Neural progenitor cell (in vitro differentiated cells): ENCODE measurements around the gene ANKRD2. TPM values are rescaled to one million over a fixed set of nuclear protein-coding genes. Genes with fewer than 3 reads are reported as not detected.

ENCODE experiments used
- DNase-seq: peaks from one replicate; pipeline ENCODE4 v3.0.0-alpha.2; 2016; ENCODE audit warnings: low spot score
- H2AFZ ChIP-seq: fragments of 200-600 bp; sonication (generic); replicated peaks from 2 replicates; pipeline ENCODE4 v1.6.1; 2016; ENCODE audit warnings: antibody characterized with exemption
- H3F3A ChIP-seq: fragments of 200-600 bp; sonication (generic); 2 replicates; pipeline ENCODE4 v1.6.1; 2016; ENCODE audit warnings: antibody characterized with exemption, low read depth
- H3K27ac ChIP-seq: fragments of 200-600 bp; sonication (generic); 2 replicates; pipeline ENCODE4 v1.5.1; 2016; ENCODE audit warnings: mild to moderate bottlenecking
- H3K27me3 ChIP-seq: fragments of 200-600 bp; sonication (generic); 2 replicates; pipeline ENCODE4 v1.6.1; 2016; ENCODE audit warnings: mild to moderate bottlenecking, moderate library complexity
- H3K36me3 ChIP-seq: fragments of 200-600 bp; sonication (generic); 2 replicates; pipeline ENCODE4 v1.5.1; 2016
- H3K4me1 ChIP-seq: fragments of 200-600 bp; sonication (generic); 2 replicates; pipeline ENCODE4 v1.6.1; 2016; ENCODE audit warnings: mixed run types
- H3K4me2 ChIP-seq: fragments of 200-600 bp; sonication (generic); 2 replicates; pipeline ENCODE4 v1.6.1; 2016
- H3K4me3 ChIP-seq: fragments of 200-600 bp; sonication (generic); 2 replicates; pipeline ENCODE4 v1.5.1; 2016
- H3K79me2 ChIP-seq: fragments of 200-600 bp; sonication (generic); 2 replicates; pipeline ENCODE4 v1.6.1; 2016; ENCODE audit warnings: low read depth
- H3K9ac ChIP-seq: fragments of 200-600 bp; sonication (generic); 2 replicates; pipeline ENCODE4 v1.6.1; 2016
- H3K9me3 ChIP-seq: fragments of 200-600 bp; sonication (generic); 2 replicates; pipeline ENCODE4 v1.5.1; 2016; ENCODE audit warnings: low read depth
- H4K20me1 ChIP-seq: fragments of 200-600 bp; sonication (generic); 2 replicates; pipeline ENCODE4 v1.6.1; 2016; ENCODE audit warnings: low read depth
- H3K27ac Mint-ChIP-seq: 3 replicates; pipeline ENCODE4 v1.8.0; 2021; ENCODE audit warnings: mixed read lengths
- H3K27me3 Mint-ChIP-seq: 2 replicates; pipeline ENCODE4 v1.8.0; 2022; ENCODE audit warnings: low read depth, mild to moderate bottlenecking, inconsistent platforms, moderate library complexity, mixed read lengths; ENCODE audit not compliant: insufficient read depth
- H3K36me3 Mint-ChIP-seq: 3 replicates; pipeline ENCODE4 v1.8.0; 2021; ENCODE audit warnings: mixed read lengths
- H3K4me1 Mint-ChIP-seq: 3 replicates; pipeline ENCODE4 v1.8.0; 2021; ENCODE audit warnings: mixed read lengths
- H3K4me3 Mint-ChIP-seq: 3 replicates; pipeline ENCODE4 v1.8.0; 2021; ENCODE audit warnings: mild to moderate bottlenecking, moderate library complexity, mixed read lengths
- H3K9me3 Mint-ChIP-seq: 3 replicates; pipeline ENCODE4 v1.8.0; 2020; ENCODE audit warnings: mixed read lengths
- CTCF ChIP-seq: fragments of 200-600 bp; sonication (generic); IDR thresholded peaks from 2 replicates; pipeline ENCODE4 v1.5.1; 2017; ENCODE audit warnings: antibody characterized with exemption, mild to moderate bottlenecking
- EZH2 ChIP-seq: fragments of 200-600 bp; sonication (generic); IDR thresholded peaks from 2 replicates; pipeline ENCODE4 v1.6.1; 2017; ENCODE audit warnings: antibody characterized with exemption, mild to moderate bottlenecking, moderate library complexity
- EZH2phosphoT487 ChIP-seq: fragments of 200-600 bp; sonication (generic); IDR thresholded peaks from 2 replicates; pipeline ENCODE4 v1.6.1; 2017; ENCODE audit warnings: antibody characterized with exemption
- total RNA-seq: library from RNA; depleted of rRNA; stranded (reverse); fragments of >200 nt; gene quantifications from 2 replicates; pipeline ENCODE4 v1.2.3, GENCODE V29; 2015; ENCODE audit warnings: low replicate concordance

Gene ANKRD2
- total RNA-seq, 1 donor from 2014 or later, result not detected

DNA sequence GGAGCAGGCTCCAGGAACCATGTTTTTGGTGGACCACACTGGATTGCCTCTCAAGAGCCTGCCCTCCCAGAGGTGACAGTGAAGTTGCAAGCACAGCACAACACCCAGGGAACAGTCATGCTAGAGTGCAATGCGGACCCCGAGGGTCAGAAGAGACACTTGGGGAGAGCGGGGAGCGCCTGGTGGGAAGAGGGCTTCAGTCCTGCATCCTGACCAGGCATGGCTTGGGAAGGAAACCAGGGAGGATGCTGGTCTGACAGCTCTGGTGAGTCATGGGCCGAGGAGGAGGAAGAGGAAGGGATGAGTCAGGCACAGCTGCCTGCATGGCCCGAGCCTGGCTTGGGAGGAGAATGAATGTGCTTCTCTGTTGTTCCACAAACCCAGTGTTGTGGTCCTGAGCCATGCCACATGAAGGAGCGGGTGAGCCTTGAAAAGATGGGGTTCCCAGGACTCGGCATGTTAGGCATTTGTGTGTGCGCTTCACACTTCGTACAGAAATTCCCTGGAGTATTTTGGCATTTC, 29.5 kb upstream of the ANKRD2 start:
- no peaks in the 10 kb centered on the region for H3K36me3 ChIP-seq
- H2AFZ ChIP-seq, result no peak overlapping the region
- no peak for TF ChIP-seq EZH2
- TF ChIP-seq CTCF, result no peak
- no peak for TF ChIP-seq EZH2phosphoT487
- peaks cover 19% of the 10 kb centered on the region for H3K4me1 ChIP-seq
- H3K27me3 Mint-ChIP-seq, result peaks cover 2% of the 10 kb centered on the region
- peak overlapping the region; percentile 33 for H3K4me2 ChIP-seq
- H3K27me3 ChIP-seq, result no peaks in the 10 kb centered on the region
- no peaks in the 10 kb centered on the region for H3K9me3 Mint-ChIP-seq
- H3F3A ChIP-seq, result peaks cover 11% of the 10 kb centered on the region
- H3K36me3 Mint-ChIP-seq, result no peaks in the 10 kb centered on the region
- H3K4me1 Mint-ChIP-seq, result peaks cover 62% of the 10 kb centered on the region
- H3K9ac ChIP-seq, result no peak overlapping the region
- H3K27ac Mint-ChIP-seq, result peak overlapping the region; percentile 98
- no peak overlapping the region for H3K4me3 ChIP-seq
- H3K4me3 Mint-ChIP-seq, result no peak overlapping the region
- no peak for DNase-seq
- H3K9me3 ChIP-seq, result no peaks in the 10 kb centered on the region
- H4K20me1 ChIP-seq, result no peaks in the 10 kb centered on the region
- H3K79me2 ChIP-seq, result no peaks in the 10 kb centered on the region
- H3K27ac ChIP-seq, result peak overlapping the region; percentile 77

- no peaks in the 10 kb centered on the region for H3K9me3 Mint-ChIP-seq
- Histone ChIP-seq H3K4me1 (peaks cover 44% of the 10 kb centered on the region), H3K4me3 (no peak overlapping the region), H3K79me2 (no peaks in the 10 kb centered on the region), H3K36me3 (no peaks in the 10 kb centered on the region), H2AFZ (no peak overlapping the region), H3K9ac (no peak overlapping the region), H3K27ac (no peak overlapping the region), H4K20me1 (no peaks in the 10 kb centered on the region), H3K4me2 (no peak overlapping the region), H3K27me3 (no peaks in the 10 kb centered on the region), H3K9me3 (no peaks in the 10 kb centered on the region), H3F3A (peaks cover 36% of the 10 kb centered on the region)
- TF ChIP-seq CTCF (no peak), EZH2phosphoT487 (no peak), EZH2 (no peak)
- H3K27ac Mint-ChIP-seq, result no peak overlapping the region
- peaks cover 7% of the 10 kb centered on the region for H3K27me3 Mint-ChIP-seq
- DNase-seq, result no peak
- H3K36me3 Mint-ChIP-seq, result no peaks in the 10 kb centered on the region
- no peak overlapping the region for H3K4me3 Mint-ChIP-seq
- H3K4me1 Mint-ChIP-seq, result peaks cover 75% of the 10 kb centered on the region
Observed at GRCh38 chr10:97546456-97547270, 25.9 kb upstream of the ANKRD2 start.

DNA sequence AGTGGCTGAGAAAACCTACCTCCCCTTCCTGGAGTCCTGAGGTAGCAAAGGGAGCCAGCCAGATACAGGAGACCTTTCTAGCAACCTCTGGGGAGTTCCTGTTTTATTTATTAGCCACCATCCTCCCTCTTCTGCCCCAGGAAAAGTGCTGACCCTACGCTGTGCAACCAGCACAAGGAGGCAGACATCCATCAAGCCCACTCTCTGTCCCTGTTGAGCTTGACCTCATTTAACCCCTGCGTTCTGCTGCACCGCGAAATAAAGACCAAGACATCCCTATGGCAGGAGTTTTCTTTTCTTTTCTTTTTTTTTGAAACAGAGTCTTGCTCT, 25.3 kb upstream of the ANKRD2 start:
- H3K36me3 Mint-ChIP-seq, result no peaks in the 10 kb centered on the region

More for the DNA sequence above, 25.3 kb upstream of the ANKRD2 start:
- Histone ChIP-seq H3K4me3 (no peak overlapping the region), H3K27me3 (no peaks in the 10 kb centered on the region), H3K36me3 (no peaks in the 10 kb centered on the region), H3F3A (peaks cover 30% of the 10 kb centered on the region), H3K4me1 (peaks cover 41% of the 10 kb centered on the region), H3K27ac (no peak overlapping the region), H3K9me3 (no peaks in the 10 kb centered on the region), H4K20me1 (no peaks in the 10 kb centered on the region), H3K4me2 (no peak overlapping the region), H3K9ac (no peak overlapping the region), H2AFZ (no peak overlapping the region), H3K79me2 (no peaks in the 10 kb centered on the region)
- peaks cover 70% of the 10 kb centered on the region for H3K4me1 Mint-ChIP-seq
- no peak for DNase-seq
- no peaks in the 10 kb centered on the region for H3K9me3 Mint-ChIP-seq
- no peak overlapping the region for H3K27ac Mint-ChIP-seq
- H3K4me3 Mint-ChIP-seq, result no peak overlapping the region
- peaks cover 7% of the 10 kb centered on the region for H3K27me3 Mint-ChIP-seq
- TF ChIP-seq CTCF (no peak), EZH2 (no peak), EZH2phosphoT487 (no peak)
